ENCODE measurements around the gene GNAZ.

GNAZ gene

GRCh38 chr22:23122216-23122957 is 52.1 kb downstream of the GNAZ start:
- H3K27ac ChIP-seq (ENCODE audit: low read depth in 2 of 2, low read length in 2 of 2): no peak overlapping the region
- H3K9ac ChIP-seq (ENCODE audit: low read depth in 1 of 2, low read length in 2 of 2): no peak overlapping the region
- no peak overlapping the region for H3K4me3 ChIP-seq (ENCODE audit: low read length in 2 of 2)

GRCh38 chr22:23122992-23123803 is 52.9 kb downstream of the GNAZ start:
- no peaks in the 10 kb centered on the region for H3K4me1 ChIP-seq (ENCODE audit: control insufficient read depth in 2 of 2, insufficient read depth in 2 of 2, low read length in 2 of 2)
- H3K9me3 ChIP-seq (ENCODE audit: control insufficient read depth in 2 of 2, low read length in 2 of 2): no peaks in the 10 kb centered on the region
- no peaks in the 10 kb centered on the region for H3K27me3 ChIP-seq (ENCODE audit: control insufficient read depth in 2 of 2, insufficient read depth in 2 of 2, low read length in 2 of 2)
- H3K36me3 ChIP-seq (ENCODE audit: control insufficient read depth in 2 of 2, insufficient read depth in 2 of 2, low read length in 2 of 2): no peaks in the 10 kb centered on the region
- H3K9ac ChIP-seq (ENCODE audit: low read depth in 1 of 2, low read length in 2 of 2): no peak overlapping the region
- no peak overlapping the region for H3K4me3 ChIP-seq (ENCODE audit: low read length in 2 of 2)
- no peak overlapping the region for H3K27ac ChIP-seq (ENCODE audit: low read depth in 2 of 2, low read length in 2 of 2)

More at GRCh38 chr22:23122216-23122957, 52.1 kb downstream of the GNAZ start:
- no peaks in the 10 kb centered on the region for H3K9me3 ChIP-seq (ENCODE audit: control insufficient read depth in 2 of 2, low read length in 2 of 2)
- no peaks in the 10 kb centered on the region for H3K36me3 ChIP-seq (ENCODE audit: control insufficient read depth in 2 of 2, insufficient read depth in 2 of 2, low read length in 2 of 2)
- no peaks in the 10 kb centered on the region for H3K4me1 ChIP-seq (ENCODE audit: control insufficient read depth in 2 of 2, insufficient read depth in 2 of 2, low read length in 2 of 2)
- H3K27me3 ChIP-seq (ENCODE audit: control insufficient read depth in 2 of 2, insufficient read depth in 2 of 2, low read length in 2 of 2): no peaks in the 10 kb centered on the region

DNA sequence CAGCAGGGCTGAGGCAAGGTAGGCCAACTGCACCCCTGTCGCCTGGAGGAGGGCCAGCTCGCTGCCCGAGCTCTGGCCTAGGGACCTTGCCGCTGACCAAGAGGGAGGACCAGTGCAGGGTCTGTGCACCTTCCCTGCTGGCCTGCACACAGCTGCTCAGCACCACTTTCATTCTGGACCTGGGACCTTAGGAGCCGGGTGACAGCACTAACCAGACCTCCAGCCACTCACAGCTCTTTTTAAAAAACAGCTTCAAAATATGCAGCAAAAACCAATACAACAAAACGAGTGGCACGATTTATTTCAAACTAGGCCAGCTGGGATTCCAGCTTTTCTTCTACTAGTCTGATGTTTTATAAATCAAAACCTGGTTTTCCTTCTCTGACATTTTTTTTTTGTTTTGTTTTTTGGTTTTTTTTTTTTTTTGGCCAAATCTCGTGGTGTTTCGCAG is 53.5 kb downstream of the GNAZ start:
- H3K27ac ChIP-seq (ENCODE audit: low read depth in 2 of 2, low read length in 2 of 2): no peak overlapping the region
- no peak overlapping the region for H3K4me3 ChIP-seq (ENCODE audit: low read length in 2 of 2)
- no peaks in the 10 kb centered on the region for H3K36me3 ChIP-seq (ENCODE audit: control insufficient read depth in 2 of 2, insufficient read depth in 2 of 2, low read length in 2 of 2)
- H3K27me3 ChIP-seq (ENCODE audit: control insufficient read depth in 2 of 2, insufficient read depth in 2 of 2, low read length in 2 of 2): no peaks in the 10 kb centered on the region
- H3K9me3 ChIP-seq (ENCODE audit: control insufficient read depth in 2 of 2, low read length in 2 of 2): no peaks in the 10 kb centered on the region
- no peaks in the 10 kb centered on the region for H3K4me1 ChIP-seq (ENCODE audit: control insufficient read depth in 2 of 2, insufficient read depth in 2 of 2, low read length in 2 of 2)
- no peak overlapping the region for H3K9ac ChIP-seq (ENCODE audit: low read depth in 1 of 2, low read length in 2 of 2)

DNA sequence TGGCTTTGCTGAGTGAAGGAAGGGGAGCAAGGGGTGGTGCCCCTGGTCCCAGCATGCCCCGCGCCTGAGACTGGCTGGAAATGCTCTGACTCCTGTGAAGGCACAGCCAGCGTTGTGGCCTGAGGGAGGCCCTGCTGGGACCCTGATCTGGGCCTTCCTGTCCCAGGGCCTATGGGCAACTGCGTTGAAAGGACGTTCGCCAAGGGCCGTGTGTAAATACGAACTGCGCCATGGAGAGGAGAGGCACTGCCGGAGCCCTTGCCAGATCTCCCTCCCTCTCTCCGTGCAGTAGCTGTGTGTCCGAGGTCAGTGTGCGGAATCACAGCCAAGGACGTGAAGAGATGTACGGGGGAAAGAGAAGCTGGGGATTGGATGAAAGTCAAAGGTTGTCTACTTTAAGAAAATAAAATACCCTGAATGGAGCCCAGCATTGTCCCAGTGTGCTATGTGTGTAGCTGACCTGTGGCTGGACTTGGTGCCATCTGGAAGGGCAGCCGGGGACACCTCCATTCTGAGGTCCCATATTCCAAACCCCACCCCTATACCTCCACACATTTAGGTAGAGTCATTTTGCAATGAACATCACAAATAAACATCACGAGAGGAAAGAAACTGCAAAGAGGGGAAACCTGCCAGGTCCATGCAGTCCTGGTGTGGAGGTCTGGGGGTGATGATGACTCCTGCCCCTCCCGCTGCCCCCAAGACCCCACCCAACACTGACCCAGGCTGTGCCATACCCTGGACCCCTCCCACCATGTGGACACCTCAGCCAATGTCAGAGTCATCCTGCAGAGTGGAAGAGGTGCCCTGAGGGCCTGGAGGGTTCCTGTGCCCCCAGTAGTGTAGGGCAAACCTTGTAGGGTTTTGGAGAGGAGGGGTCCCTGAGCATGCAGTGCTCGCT is 54.5 kb downstream of the GNAZ start:
- no peaks in the 10 kb centered on the region for H3K9me3 ChIP-seq (ENCODE audit: control insufficient read depth in 2 of 2, low read length in 2 of 2)
- H3K4me1 ChIP-seq (ENCODE audit: control insufficient read depth in 2 of 2, insufficient read depth in 2 of 2, low read length in 2 of 2): no peaks in the 10 kb centered on the region

DNA sequence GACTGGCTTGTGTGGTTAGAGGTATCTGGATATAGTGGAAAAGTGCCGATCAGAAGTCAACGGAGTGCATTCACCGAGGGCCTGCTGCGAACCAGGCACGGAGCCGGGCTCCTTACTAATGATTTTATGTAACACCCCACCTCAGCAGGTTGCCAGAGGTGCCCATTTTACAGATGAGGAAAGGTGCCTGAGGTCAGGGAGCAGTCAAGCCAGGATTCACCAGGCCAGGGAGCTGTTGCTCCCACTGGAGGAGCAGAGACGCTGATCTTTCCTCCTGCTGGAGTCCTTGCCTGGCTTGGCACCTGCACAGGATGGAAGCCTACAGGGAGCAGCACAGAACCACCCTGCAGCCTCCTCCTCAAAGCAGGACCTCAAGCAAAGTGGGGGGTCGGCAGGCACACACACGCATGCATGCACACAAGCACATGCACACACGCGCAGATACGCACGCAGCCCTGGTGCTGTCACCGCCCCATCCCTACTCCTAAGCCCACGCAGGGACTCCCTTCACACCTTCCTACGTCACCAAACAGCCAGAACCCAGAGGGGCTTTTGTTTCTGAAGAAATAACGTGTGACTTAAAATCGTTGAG is 55.3 kb downstream of the GNAZ start:
- H3K4me1 ChIP-seq (ENCODE audit: control insufficient read depth in 2 of 2, insufficient read depth in 2 of 2, low read length in 2 of 2): no peaks in the 10 kb centered on the region
- no peaks in the 10 kb centered on the region for H3K27me3 ChIP-seq (ENCODE audit: control insufficient read depth in 2 of 2, insufficient read depth in 2 of 2, low read length in 2 of 2)
- H3K36me3 ChIP-seq (ENCODE audit: control insufficient read depth in 2 of 2, insufficient read depth in 2 of 2, low read length in 2 of 2): no peaks in the 10 kb centered on the region
- H3K9ac ChIP-seq (ENCODE audit: low read depth in 1 of 2, low read length in 2 of 2): no peak overlapping the region
- no peak overlapping the region for H3K27ac ChIP-seq (ENCODE audit: low read depth in 2 of 2, low read length in 2 of 2)
- H3K4me3 ChIP-seq (ENCODE audit: low read length in 2 of 2): no peak overlapping the region
- H3K9me3 ChIP-seq (ENCODE audit: control insufficient read depth in 2 of 2, low read length in 2 of 2): no peaks in the 10 kb centered on the region

More for the DNA sequence above, 54.5 kb downstream of the GNAZ start:
- Histone ChIP-seq H3K27ac (ENCODE audit: low read depth in 2 of 2, low read length in 2 of 2) (no peak overlapping the region), H3K4me3 (ENCODE audit: low read length in 2 of 2) (no peak overlapping the region), H3K27me3 (ENCODE audit: control insufficient read depth in 2 of 2, insufficient read depth in 2 of 2, low read length in 2 of 2) (no peaks in the 10 kb centered on the region), H3K36me3 (ENCODE audit: control insufficient read depth in 2 of 2, insufficient read depth in 2 of 2, low read length in 2 of 2) (no peaks in the 10 kb centered on the region), H3K9ac (ENCODE audit: low read depth in 1 of 2, low read length in 2 of 2) (no peak overlapping the region)

DNA sequence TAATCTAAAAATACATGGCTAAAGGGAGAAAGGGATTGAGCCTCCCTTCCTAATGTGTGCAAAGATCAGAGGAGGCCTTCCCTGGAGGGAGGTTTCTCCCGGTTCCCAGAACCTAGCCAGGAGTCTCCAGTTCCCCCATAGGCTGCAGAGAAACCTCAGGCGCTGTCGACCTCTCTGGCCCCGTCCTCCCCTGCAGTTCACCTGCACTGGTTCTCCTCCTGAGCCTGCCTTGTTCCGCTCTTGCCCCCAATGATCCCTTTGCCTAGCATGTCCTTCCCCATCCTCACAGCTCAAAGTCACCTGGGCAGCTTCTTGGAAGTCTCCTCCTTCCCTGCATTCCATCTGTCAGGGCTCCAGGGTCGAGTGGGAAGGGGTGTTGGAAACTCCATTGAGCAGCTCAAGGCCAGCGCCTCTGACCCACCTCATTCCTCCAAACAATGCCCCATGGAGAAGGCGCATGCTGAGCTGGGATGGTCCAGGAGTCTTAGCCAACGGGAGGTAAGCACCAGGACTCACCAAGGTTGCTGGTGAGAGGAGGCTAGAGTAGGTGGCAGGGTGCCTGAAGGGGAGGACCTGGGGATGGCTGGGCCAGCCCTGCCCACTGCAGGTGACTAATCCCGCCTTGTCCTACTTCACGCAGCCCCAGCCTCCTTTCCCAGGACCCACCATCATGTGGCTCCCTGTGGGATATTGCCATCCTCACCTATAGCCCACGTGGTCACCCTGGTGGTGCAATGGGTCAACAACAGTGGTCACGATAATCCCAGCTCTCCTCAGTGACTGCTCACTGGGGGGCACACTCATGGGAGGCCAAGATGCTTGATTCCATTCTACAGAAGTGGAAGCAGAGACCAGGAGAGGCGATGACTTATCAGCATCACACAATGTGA is 56.1 kb downstream of the GNAZ start:
- no peak overlapping the region for H3K9ac ChIP-seq (ENCODE audit: low read depth in 1 of 2, low read length in 2 of 2)
- H3K9me3 ChIP-seq (ENCODE audit: control insufficient read depth in 2 of 2, low read length in 2 of 2): no peaks in the 10 kb centered on the region
- H3K4me3 ChIP-seq (ENCODE audit: low read length in 2 of 2): no peak overlapping the region
- no peaks in the 10 kb centered on the region for H3K4me1 ChIP-seq (ENCODE audit: control insufficient read depth in 2 of 2, insufficient read depth in 2 of 2, low read length in 2 of 2)
- no peaks in the 10 kb centered on the region for H3K27me3 ChIP-seq (ENCODE audit: control insufficient read depth in 2 of 2, insufficient read depth in 2 of 2, low read length in 2 of 2)
- no peak overlapping the region for H3K27ac ChIP-seq (ENCODE audit: low read depth in 2 of 2, low read length in 2 of 2)
- H3K36me3 ChIP-seq (ENCODE audit: control insufficient read depth in 2 of 2, insufficient read depth in 2 of 2, low read length in 2 of 2): no peaks in the 10 kb centered on the region

GRCh38 chr22:23127055-23127756 is 56.9 kb downstream of the GNAZ start:
- Histone ChIP-seq H3K9ac (ENCODE audit: low read depth in 1 of 2, low read length in 2 of 2) (no peak overlapping the region), H3K4me1 (ENCODE audit: control insufficient read depth in 2 of 2, insufficient read depth in 2 of 2, low read length in 2 of 2) (no peaks in the 10 kb centered on the region), H3K36me3 (ENCODE audit: control insufficient read depth in 2 of 2, insufficient read depth in 2 of 2, low read length in 2 of 2) (no peaks in the 10 kb centered on the region), H3K27ac (ENCODE audit: low read depth in 2 of 2, low read length in 2 of 2) (no peak overlapping the region), H3K4me3 (ENCODE audit: low read length in 2 of 2) (no peak overlapping the region), H3K27me3 (ENCODE audit: control insufficient read depth in 2 of 2, insufficient read depth in 2 of 2, low read length in 2 of 2) (no peaks in the 10 kb centered on the region), H3K9me3 (ENCODE audit: control insufficient read depth in 2 of 2, low read length in 2 of 2) (no peaks in the 10 kb centered on the region)

DNA sequence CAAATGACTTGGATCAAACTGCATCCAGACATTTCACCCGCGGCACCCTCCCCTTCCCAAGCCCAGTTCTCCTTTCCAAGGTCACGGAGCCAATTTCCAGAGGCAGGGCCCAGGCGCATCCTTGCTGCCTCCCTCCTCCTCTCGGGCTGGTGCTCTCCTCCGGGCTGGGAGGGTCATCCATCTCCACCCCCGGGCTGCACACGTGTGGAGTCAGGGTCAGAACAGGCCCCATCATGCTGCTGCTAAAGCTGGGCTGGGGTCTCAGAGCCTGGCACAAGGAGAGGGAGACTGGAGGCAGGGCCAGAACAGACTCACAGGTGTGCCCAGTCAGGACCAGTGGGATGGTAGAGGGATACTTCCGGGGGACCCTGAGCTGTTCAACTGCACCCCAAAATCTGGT is 57.5 kb downstream of the GNAZ start:
- Histone ChIP-seq H3K9ac (ENCODE audit: low read depth in 1 of 2, low read length in 2 of 2) (no peak overlapping the region), H3K4me3 (ENCODE audit: low read length in 2 of 2) (no peak overlapping the region), H3K36me3 (ENCODE audit: control insufficient read depth in 2 of 2, insufficient read depth in 2 of 2, low read length in 2 of 2) (no peaks in the 10 kb centered on the region), H3K9me3 (ENCODE audit: control insufficient read depth in 2 of 2, low read length in 2 of 2) (no peaks in the 10 kb centered on the region), H3K27ac (ENCODE audit: low read depth in 2 of 2, low read length in 2 of 2) (no peak overlapping the region), H3K4me1 (ENCODE audit: control insufficient read depth in 2 of 2, insufficient read depth in 2 of 2, low read length in 2 of 2) (no peaks in the 10 kb centered on the region), H3K27me3 (ENCODE audit: control insufficient read depth in 2 of 2, insufficient read depth in 2 of 2, low read length in 2 of 2) (no peaks in the 10 kb centered on the region)
